Putamen (tissue), 1 donor: ENCODE measurements around the gene SMARCA4.

ENCODE experiments used
- DNase-seq: peaks from one replicate; pipeline ENCODE4 v3.0.0-alpha.2; 2016; ENCODE audit warnings: low spot score

The SMARCA4 gene

DNA sequence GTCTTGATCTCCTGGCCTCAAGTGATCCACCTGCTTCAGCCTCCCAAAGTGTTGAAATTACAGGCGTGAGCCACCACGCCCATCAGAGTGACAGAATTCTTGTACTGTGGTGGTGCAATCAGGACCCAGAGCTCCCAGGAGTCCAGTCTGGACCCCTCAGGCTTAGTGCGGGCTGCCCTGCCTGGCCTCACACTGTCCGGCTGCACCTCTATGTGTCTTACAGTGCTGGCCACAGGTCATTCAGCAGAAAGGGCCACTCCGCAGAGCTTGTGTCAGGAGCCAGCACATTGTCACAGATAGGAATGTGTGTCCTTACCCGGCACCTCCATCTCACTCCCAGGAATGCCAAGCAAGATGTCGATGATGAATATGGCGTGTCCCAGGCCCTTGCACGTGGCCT is 49.2 kb downstream of the SMARCA4 start:
- no peak for DNase-seq

DNA sequence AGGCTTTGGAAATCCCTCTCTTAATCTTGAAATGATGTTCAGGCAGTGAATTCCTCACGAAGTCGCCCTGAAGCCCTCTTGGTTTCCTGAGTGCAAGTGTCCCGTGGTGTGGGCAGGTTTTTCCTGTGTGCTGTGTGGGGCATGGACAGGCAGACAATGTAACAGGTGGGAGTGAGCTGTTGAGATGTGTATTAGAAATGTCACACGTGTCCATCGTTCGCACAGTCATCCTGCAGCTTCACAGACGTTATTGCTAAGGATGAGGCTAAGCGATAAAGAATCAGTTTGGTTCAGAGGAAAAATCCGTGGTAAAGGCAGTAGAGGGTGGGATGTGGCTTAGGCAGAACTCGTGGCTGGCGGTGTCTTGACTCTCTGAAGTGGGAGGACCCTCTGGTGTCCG is 51.7 kb downstream of the SMARCA4 start:
- DNase-seq = no peak

DNA sequence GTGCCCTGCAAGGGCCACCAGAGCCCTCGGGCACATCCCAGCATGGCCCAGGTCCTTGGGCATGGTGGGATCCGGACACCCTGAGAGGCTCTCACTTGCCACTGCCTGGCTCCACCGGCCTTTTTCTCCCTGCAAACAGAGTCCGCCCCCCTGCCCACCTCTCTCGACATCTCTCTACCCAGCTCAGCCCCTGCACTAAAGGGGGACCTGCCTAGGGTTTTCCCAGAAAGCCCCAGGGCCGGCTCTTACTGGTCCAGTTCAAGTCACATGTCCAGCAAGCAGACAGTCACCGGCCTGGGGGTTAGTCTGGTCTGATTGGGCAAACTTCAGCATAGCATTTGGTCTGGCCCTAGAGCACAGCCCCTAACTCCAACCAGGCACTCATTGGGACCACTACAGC is 52.9 kb downstream of the SMARCA4 start:
- no peak for DNase-seq

DNA sequence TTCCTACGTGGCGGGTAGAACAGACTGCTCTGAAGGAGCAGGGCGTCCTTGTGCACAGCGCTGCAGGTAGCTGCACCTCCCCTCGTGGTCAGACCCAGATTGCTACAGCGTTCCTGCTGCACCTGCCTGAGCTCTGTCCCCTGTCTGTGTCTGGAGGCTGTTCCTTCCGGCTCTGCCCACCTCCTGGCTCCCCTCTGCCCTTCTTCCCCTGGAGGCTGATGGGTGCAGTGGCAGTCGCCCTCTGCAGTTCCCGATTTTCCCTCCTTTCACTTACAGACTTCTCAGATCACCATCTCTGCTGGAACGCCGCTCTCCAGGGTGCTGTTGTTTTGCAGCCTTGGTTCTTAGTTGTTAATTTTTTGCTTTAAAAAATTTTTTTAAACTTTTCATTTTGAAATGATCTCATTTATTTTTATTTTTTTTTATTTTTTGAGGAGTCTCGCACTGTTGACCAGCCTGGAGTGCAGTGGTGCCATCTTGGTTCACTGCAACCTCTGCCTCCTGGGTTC is 53.6 kb downstream of the SMARCA4 start:
- no peak for DNase-seq

DNA sequence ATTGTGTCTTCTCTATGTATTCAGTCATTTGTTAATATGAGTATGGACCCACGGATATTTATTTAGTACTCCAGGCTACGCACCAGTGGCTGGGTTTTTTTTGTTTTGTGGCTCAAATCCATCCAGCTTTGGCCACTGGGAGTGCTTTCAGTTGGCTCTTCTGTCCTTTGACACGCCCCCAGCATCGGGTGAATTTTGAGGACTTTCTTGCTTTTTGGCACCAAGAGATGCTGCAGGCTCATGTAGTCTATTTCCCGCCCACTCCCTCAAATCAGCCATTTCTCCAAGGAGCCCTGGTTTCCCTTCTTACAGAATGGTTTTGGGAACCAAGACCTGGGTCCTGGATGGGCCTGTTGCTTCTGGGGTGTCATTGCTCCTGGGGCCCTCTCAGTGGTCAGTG is 55.8 kb downstream of the SMARCA4 start:
- DNase-seq = no peak

DNA sequence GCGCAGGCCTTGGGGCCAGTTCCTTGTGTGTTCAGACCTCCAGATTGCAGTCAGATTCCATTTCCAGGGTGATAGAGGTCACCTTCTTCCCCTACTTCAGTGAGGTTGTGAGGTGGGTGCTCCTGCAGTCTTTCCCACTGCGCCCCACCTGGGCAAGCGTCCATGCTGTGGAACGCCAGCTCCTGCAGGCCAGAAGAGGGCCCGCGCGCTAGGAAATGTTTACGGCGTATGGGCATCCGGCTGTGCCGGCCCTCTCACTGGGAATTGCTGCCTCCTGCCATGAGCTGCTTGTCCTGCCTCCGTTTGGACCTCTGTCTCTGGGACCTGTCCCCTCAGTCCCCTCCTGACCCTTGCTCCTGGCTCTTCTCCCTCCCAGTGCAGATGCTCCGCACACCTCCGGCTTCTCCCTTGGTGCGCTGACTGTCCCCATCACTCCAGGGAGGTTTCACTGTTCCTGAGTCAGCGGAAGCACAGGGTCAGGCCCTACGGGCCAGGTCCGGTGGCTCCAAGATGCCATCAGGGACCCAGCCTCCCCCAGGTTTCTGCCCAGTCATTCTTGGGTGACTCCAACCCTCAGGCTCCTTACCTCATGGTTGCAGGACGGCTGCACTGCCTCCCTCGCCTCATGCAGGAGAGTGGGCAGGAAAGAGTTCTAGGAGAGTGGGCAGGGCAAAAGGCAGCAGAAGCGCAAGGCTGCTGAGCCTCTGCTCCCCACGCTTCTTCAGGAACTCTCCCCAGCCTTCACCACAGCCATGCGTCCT is 56.6 kb downstream of the SMARCA4 start:
- no peak for DNase-seq

DNA sequence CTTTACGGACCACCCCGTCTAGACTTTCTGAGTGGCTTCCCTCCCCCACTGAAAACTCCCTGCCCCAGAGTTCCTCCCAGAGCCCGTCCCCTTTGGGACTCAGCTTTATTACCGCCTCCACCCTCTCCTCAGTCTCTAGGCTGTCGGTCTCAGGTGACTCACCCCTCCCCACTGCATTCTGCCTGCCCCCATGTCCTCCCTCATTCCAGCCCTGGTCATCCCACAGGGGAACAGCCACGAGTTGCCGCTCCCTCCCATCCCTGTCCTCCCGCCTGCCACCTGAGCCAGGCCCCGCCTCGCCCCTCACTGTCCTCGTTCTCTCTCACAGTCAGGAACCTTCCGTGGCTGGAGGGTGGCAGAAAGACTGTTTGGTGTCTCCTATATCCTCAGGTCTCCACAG is 57.3 kb downstream of the SMARCA4 start:
- DNase-seq = no peak

DNA sequence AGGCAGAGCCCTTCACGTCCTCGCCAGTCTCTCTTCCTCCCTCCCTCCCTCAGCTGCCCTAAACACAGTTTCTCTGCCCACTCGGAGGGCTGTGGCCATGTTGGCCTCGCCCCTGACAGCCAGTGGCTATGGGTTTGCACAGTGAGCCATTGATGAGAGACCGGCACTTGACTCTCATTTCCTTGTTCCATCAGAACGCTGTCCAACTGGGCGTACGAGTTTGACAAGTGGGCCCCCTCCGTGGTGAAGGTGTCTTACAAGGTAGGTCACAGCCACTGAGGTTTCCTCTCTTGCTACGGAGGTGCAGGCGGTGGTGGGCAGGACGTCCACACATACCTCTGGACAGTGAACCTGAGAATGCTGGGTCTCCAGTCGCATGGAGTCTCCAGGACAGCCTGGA is 57.9 kb downstream of the SMARCA4 start:
- DNase-seq = no peak

DNA sequence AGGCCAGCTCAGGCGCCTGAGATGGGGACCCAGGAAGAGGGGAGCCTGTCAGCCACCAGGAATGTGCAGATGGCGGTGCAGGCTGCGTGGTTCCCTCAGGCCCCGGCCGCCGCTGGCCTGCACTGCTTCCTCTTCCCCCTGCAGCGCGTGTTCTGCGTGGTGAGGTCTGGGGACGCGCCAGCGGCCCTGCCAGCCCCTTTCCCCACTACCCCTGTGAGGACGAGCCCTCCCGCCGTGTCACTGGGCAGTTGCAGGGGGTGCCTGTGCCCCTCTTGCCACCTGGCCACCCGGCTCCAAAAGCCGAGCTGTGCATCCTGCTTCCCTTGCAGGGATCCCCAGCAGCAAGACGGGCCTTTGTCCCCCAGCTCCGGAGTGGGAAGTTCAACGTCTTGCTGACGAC is 58.4 kb downstream of the SMARCA4 start:
- no peak for DNase-seq

DNA sequence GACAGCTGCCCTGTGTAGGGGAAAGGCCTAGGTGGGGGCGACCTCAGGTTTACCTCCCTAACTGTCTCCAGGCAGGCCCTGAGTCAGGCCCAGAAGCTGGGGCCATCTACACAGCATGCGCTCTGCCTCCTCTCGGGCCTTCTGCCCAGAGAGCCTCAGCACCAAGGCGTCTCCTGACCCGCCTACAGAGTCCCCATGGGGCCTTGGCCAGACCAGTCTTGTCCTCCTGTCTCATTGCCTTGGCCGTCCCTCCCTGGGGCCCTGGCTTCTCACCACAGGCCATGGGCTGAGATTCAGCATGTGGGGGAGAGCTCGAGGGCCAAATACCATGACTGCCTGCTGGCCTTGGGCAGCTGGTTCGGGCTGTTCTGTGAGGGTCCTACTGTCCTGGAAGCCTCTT is 59.0 kb downstream of the SMARCA4 start:
- no peak for DNase-seq

DNA sequence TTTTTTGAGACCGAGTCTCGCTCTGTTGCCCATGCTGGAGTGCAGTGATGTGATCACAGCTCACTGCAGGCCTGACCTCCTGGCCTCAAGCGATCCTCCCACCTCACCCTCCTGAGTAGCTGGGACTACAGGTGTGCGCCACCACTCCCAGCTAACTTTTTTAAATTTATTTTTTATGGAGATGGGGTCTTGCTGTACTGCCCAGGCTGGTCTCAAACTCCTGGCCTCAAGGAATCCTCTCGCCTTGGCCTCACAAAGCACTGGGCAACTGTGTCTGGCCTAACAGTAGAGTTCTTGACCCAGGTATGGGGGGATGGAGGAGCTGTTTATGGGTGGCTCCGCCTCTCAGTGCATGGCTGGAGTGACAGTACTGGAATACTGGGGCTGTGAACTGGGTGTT is 59.6 kb downstream of the SMARCA4 start:
- no peak for DNase-seq

DNA sequence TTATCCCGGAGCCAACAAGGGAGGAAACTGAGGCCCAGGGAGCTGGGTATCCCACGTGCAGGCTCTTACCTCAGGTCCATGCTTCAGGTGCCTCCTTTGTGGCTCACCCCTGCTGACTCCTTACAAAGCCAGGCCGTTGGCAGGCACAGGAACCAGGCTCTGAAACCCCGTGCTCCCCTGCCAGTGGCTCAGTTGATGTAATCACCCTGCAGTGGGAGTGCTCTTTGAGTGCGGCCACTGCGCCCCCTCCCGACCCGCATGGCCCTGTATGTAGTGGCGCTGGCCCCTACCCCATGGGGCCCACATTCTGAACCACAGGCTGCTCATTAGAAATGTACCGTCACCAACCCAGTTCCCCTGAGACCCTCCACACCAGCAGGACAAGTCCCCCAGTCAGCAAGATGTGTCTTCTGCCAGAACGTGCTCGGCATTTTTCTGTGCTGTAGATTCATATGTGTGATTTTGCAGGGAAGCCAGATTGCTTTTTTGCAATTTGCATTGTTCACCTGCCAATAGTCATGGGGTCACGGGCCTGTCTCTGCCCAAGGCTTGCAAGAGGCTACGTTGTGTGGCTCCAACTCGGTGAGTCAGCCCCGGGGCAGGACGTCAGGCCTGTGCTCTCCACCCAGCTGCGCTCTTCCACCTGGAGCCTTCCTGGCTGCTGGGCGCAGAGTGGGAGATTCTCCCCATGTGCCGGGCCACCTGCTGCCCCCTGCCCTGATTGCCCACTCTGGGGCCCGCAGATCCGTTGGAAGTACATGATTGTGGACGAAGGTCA is 60.3 kb downstream of the SMARCA4 start:
- no peak for DNase-seq

DNA sequence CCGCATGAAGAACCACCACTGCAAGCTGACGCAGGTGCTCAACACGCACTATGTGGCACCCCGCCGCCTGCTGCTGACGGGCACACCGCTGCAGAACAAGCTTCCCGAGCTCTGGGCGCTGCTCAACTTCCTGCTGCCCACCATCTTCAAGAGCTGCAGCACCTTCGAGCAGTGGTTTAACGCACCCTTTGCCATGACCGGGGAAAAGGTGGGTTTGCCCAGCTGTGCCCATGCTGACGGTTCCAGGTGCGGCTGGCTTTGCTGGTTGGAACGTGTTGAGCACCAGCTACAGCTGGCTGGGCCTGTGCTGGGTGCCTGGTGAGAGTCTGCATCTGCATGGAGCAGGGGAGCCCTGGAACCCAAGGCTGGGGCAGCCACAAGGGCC is 60.9 kb downstream of the SMARCA4 start:
- DNase-seq = no peak

DNA sequence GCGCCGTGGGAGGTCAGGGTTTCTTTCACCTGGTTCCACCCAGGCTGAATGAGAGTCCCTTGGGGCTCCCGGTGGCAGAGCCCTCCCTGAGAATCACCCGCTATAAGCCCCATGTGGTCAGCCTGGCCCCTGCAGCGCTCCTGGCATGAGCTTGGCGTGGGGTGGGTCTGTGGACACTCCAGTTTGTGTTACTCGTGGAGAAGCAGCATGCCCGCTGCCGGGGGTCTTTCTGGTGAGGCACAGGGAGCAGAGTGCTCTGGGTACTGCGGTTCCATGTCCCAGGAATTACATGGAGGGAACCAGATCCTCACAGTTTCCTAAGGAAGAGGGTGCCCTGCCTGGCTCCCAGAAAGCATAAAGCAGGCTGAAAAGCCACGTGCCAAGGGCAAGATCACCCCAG is 62.2 kb downstream of the SMARCA4 start:
- DNase-seq = no peak

DNA sequence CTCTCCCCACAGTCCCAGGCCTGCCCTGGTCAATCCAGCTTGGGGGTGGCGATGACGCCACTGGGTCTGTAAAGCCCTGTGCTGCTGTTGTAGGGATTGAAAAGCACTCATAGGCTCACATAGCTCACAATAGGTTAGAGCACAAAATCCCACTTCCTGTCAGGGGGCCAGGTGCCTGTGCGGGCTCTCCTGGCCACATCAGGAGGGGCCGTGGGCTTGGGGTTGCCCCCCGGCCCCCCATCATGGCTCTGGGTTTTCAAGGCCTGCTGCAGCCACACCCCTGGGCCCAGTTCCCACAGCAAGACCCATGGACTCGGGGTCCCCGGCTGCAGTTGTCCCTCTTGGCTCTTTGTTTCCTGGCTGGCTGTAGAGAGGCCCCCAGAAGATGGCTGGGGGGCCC is 62.9 kb downstream of the SMARCA4 start:
- no peak for DNase-seq

DNA sequence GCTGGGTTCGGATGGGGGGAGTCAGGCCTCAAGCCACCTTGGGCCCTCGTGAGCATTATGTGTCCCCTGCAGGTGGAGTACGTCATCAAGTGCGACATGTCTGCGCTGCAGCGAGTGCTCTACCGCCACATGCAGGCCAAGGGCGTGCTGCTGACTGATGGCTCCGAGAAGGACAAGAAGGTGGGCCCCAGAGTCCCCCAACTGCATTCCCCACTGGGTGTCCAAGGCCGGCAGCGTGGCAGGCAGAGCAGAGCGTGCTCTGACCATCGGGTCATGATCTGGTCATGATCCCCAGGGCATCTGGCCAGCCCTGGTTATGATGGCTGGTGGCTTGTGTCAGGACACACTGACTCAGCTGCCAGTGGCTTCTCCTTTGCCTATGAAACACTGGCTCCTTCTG is 63.4 kb downstream of the SMARCA4 start:
- DNase-seq = no peak

DNA sequence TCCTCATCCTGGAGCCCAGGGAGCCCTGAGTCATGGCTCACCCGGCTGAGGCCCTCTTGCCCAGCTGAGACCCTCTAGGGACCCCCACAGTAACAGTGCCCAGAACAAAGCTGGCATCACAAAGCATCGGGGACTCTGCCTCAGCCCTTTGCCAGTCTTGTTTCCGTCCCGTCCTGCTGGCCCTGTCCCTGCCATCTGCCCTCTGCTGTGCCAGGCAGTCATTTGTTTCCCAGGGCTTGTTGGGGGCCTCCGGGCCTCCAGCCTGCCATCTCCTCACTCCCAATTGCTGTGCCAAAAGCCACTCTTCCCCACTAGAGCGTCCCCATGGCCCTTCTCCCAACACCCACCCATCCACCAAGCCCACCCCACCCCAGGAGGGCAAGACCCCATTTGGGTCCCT is 64.2 kb downstream of the SMARCA4 start:
- no peak for DNase-seq

DNA sequence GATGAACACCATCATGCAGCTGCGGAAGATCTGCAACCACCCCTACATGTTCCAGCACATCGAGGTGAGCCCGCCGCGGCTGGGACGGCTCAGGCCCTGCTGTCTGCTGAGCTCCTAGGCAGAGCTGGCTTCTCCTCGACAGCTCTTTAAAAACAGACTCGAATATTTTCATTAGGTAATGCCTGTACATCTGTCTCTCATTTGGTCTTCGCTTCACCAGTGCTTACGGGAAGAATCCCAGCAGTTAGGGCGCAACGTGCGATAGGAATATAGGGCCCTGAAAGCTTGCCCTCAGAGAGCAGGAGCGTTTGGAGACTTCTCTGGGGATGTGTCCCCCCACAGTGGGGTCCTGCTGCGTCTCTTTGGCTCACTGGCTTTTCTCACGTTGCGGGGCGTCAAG is 64.6 kb downstream of the SMARCA4 start:
- DNase-seq = no peak

DNA sequence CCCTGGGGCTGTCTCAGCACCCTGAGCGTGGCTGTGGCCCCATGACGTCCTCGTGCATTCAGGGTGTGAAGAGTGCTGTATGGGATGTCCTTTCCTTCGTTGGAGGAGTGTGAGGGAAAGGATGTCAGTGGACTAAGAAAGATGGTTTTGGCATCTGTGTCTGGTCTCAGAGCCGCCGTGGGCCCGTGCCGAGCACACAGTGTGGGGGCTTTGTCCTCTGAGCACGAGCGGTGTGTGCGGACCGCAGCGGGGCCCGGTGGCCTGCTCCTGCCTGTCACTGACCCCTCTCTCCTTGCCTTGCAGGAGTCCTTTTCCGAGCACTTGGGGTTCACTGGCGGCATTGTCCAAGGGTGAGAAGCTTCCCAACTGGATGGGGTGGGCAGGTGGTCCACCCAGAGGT is 65.2 kb downstream of the SMARCA4 start:
- DNase-seq = no peak

DNA sequence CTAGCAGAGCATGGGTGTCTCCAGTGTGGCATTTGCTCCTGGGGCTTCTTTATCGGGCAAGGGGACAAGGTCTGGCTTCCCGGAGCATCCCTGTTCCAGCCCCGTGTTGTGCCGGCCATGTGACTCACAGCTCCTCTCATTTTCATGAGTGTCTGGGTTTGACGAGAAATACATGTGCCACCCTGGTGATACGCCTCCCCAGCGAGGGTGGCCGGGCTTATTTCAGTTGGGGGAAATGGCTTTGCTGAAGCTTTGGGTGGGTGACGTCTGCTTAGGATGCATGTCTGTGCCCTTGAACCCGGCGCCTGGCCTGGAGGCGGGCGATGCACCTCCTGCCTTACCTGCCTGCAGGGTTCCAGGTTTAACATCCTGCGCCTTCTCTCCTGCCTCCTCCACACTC is 66.6 kb downstream of the SMARCA4 start:
- peak; percentile 9 for DNase-seq

DNA sequence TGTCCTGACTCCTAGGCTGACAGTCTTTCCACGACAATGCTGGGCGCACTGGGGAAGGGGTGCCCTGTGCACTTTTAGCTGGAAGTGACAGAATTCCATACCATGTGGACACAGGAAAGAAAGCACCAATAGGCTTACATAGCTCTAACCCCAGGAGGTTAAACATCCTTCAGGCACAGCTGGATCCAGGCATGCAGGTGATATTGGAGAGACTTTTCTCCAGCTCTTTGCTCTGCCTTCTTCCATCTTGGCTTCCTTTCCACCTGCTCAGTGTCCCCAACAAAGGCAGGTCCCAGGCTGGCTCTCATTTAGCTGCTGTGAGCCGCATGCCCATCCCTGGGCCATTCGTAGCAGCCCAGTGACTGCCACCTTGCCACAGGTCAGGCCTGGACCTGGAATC is 67.3 kb downstream of the SMARCA4 start:
- no peak for DNase-seq

DNA sequence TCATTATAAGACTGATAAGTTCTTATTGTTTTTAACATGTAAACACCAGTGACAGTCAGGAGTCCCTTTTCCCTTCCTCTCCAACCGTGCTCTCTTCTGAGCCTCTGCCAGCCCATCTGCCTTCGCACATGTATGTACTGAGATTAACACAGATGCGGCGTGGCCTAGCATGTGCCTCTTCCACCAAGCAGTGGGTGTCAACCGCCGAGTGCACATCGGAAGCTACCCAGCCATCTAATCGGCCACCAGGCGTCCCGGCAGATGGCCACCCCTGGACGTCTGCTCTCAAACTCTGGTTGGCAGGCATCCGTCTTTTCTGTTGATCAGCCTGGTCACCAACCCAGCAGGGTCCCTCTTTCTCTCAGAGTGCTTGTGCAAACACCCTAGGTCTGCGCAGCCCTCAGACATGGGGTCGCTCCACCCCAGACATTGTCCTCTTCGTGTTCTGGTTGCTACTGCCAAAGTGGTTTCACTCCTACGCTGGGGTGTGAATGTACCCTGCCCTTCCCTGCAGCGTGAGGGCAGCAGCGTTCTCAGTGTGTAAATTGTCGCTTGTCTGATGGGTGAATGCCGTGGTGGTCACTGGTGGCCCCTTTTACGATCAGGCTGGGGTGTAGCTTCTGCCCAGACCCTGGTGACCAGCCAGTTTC is 70.7 kb downstream of the SMARCA4 start:
- DNase-seq = no peak

DNA sequence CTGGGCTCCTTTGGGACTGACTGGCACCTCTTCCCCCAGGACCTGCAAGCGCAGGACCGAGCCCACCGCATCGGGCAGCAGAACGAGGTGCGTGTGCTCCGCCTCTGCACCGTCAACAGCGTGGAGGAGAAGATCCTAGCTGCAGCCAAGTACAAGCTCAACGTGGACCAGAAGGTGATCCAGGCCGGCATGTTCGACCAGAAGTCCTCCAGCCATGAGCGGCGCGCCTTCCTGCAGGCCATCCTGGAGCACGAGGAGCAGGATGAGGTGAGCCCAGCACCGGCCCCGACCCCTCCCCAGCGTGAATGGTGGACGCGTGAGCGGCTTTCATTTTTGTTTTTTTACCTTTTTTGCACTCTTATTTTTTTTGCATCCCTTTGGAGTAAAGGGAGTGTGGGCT is 72.4 kb downstream of the SMARCA4 start:
- no peak for DNase-seq
